ENCODE data around the gene DCC. TPM values are rescaled to one million over a fixed set of nuclear protein-coding genes. Genes with fewer than 3 reads are reported as not detected.

DCC gene
- total RNA-seq, 3 donors from 2014 or later: under 0.01 to 1.6 (median 0.15) TPM

DNA sequence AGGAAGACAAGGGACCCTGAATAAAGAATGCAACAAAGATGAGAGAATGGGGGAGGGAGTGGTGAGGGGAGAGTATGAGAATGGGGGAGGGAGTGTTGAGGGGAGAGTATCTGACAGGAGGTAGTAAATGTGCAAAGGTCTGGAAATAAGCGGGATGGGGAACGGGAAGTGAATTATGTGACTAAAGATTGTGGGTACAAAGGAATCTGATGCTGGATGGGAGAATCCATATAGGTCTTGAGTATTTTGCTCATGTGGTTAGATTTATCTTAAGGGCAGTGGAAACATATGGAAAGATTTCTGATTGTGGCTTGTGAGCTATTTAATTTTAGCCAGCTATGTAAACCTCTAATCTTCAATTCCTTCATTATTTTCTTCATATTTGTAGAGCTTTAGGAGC is 593.4 kb downstream of the DCC start:
- H3K4me3 ChIP-seq: no peak overlapping the region

DNA sequence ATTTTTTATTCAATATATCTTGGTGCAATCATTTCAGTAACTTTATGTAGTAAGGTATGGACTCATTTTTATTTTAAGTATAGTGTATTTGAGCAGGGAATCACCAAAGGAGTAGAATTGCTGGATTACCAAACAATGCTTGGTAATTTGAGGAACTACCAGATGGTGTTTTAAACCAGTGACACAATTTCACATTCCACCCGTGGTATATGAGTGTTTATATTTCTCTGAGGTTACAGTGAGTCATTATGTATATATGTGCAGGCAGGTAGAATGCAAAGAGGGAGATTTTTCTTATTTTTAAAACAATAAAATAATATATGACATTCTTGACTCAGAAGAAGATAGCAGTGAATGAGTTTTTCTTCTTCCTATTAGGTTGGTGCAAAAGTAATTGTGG is 596.9 kb downstream of the DCC start:
- intact Hi-C loops (cut with DNase I; ENCODE audit: low total_unique reads): no loop called here
- no peak overlapping the region for H3K4me3 ChIP-seq
- H3K4me1 ChIP-seq: no peaks in the 10 kb centered on the region
- no peak for TF ChIP-seq POLR2AphosphoS5 (IDR thresholded peaks at IDR 0.05)
- no peak for TF ChIP-seq POLR2A (IDR thresholded peaks at IDR 0.05)
- TF ChIP-seq CTCF (IDR thresholded peaks at IDR 0.05): no peak
- no peaks in the 10 kb centered on the region for H3K36me3 ChIP-seq
- no peaks in the 10 kb centered on the region for H3K9me3 ChIP-seq
- H3K27me3 ChIP-seq: no peaks in the 10 kb centered on the region
- no peak overlapping the region for H3K27ac ChIP-seq
- DNase-seq (ENCODE audit: low spot score in 2 of 2): no peak

More for the DNA sequence above, 593.4 kb downstream of the DCC start:
- Histone ChIP-seq H3K36me3 (no peaks in the 10 kb centered on the region), H3K27ac (no peak overlapping the region), H3K4me1 (no peaks in the 10 kb centered on the region), H3K27me3 (no peaks in the 10 kb centered on the region), H3K9me3 (no peaks in the 10 kb centered on the region)
- intact Hi-C loops (cut with DNase I; ENCODE audit: low total_unique reads): no loop called here
- DNase-seq (ENCODE audit: low spot score in 2 of 2): no peak
- TF ChIP-seq CTCF (IDR thresholded peaks at IDR 0.05): no peak
- TF ChIP-seq POLR2AphosphoS5 (IDR thresholded peaks at IDR 0.05): no peak
- no peak for TF ChIP-seq POLR2A (IDR thresholded peaks at IDR 0.05)

DNA sequence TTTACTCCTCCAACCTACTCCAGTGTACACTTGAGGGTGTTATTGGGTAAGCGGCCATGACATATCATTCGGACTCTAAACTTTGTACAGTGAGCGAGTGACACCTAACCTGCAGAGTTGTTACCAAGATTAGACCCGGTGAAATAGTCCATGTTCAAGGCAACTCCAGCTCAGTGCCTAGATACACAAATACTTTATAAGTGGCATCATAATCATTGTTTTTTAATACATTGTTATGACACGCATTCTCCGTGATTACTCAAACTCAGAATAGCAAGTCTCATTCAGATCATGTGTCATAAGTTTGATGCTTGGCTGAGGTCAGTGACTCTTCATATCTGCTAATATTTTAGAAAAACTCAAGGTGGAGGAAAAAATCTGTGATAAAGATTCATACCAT is 597.8 kb downstream of the DCC start:
- DNase-seq (ENCODE audit: low spot score in 2 of 2): no peak
- intact Hi-C loops (cut with DNase I; ENCODE audit: low total_unique reads): no loop called here
- H3K36me3 ChIP-seq: no peaks in the 10 kb centered on the region
- H3K9me3 ChIP-seq: no peaks in the 10 kb centered on the region
- H3K27me3 ChIP-seq: no peaks in the 10 kb centered on the region
- no peak for TF ChIP-seq CTCF (IDR thresholded peaks at IDR 0.05)
- TF ChIP-seq POLR2AphosphoS5 (IDR thresholded peaks at IDR 0.05): no peak
- no peak for TF ChIP-seq POLR2A (IDR thresholded peaks at IDR 0.05)
- no peak overlapping the region for H3K4me3 ChIP-seq
- H3K4me1 ChIP-seq: no peaks in the 10 kb centered on the region
- H3K27ac ChIP-seq: no peak overlapping the region

DNA sequence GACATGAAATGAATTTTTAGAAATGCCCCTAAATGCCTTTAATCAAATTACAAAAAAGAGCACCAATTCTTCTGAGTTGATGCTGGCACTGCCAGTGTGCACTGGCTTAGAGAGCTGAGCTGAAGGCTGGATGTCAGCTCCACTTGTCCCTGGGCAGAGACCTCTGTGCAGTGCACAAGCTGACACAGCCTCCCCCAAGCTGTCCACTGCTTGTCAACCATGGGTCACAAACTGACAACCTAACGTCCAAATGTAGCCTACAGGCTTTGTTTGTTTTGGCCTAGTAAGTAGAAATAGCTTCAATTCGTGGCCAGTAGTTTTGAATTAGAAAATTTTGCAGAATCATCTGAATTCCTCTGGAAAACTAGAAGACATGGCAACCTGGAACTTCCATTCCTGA is 605.6 kb downstream of the DCC start:
- Histone ChIP-seq H3K27ac (no peak overlapping the region), H3K27me3 (no peaks in the 10 kb centered on the region), H3K36me3 (no peaks in the 10 kb centered on the region), H3K4me1 (no peaks in the 10 kb centered on the region), H3K9me3 (no peaks in the 10 kb centered on the region), H3K4me3 (no peak overlapping the region)
- no peak for TF ChIP-seq CTCF (IDR thresholded peaks at IDR 0.05)
- TF ChIP-seq POLR2AphosphoS5 (IDR thresholded peaks at IDR 0.05): no peak
- no peak for TF ChIP-seq POLR2A (IDR thresholded peaks at IDR 0.05)
- no peak for DNase-seq (ENCODE audit: low spot score in 2 of 2)
- intact Hi-C loops (cut with DNase I; ENCODE audit: low total_unique reads): no loop called here

DNA sequence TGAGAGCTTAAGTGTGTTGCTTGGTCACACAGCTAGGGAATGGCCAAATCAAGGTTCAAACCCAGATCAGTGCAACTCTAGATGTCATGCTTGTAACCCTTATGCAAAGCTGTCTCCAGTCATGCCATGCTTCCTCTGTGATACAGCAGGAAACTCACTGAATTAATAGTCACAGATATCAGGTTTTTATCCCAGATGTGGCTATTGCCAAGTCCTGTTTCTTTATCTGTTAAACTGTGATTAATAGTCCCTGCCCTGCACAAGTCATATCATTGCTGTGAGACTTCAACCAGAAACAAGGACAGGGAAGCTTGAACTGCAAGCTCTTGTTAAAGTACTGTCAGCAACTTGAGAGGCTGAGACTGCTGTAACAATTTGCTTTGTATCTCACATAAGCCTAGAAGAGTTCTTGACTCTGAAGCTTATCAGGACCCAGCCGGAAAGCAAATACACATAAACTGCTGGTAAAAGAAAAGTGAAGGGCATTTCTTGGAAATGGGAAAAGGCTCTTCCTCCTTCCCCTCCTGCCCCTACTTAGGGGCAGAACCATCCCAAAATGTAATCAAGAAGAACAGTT is 609.0 kb downstream of the DCC start:
- Histone ChIP-seq H3K27ac (no peak overlapping the region), H3K27me3 (no peaks in the 10 kb centered on the region), H3K9me3 (no peaks in the 10 kb centered on the region), H3K36me3 (no peaks in the 10 kb centered on the region), H3K4me1 (no peaks in the 10 kb centered on the region), H3K4me3 (no peak overlapping the region)
- TF ChIP-seq POLR2AphosphoS5 (IDR thresholded peaks at IDR 0.05) (no peak), CTCF (IDR thresholded peaks at IDR 0.05) (no peak), POLR2A (IDR thresholded peaks at IDR 0.05) (no peak)
- no peak for DNase-seq (ENCODE audit: low spot score in 2 of 2)
- intact Hi-C loops (cut with DNase I; ENCODE audit: low total_unique reads): no loop called here
